HG03280 (cell line): Measurements from ENCODE around the gene LIN52.

Experiments
- ATAC-seq: cut with Tn5 transposase; IDR thresholded peaks from one replicate; pipeline ENCODE4 v1.9.1; 2021; ENCODE audit warnings: mild to moderate bottlenecking, moderate library complexity; ENCODE audit not compliant: unreplicated experiment

Gene LIN52

GRCh38 chr14:74221741-74222140 is 137.0 kb downstream of the LIN52 start:
- ATAC-seq, result no peak

- no peak for ATAC-seq
Observed at GRCh38 chr14:74223016-74223415, 138.3 kb downstream of the LIN52 start.

- no peak for ATAC-seq
Observed at GRCh38 chr14:74231784-74232183, 147.0 kb downstream of the LIN52 start.

- no peak for ATAC-seq
Observed at GRCh38 chr14:74235017-74235416, 150.3 kb downstream of the LIN52 start.

- ATAC-seq, result no peak
Observed at GRCh38 chr14:74237441-74237840, 152.7 kb downstream of the LIN52 start.

GRCh38 chr14:74238974-74239847 is 154.5 kb downstream of the LIN52 start, which contains the start of gene VSX2:
VSX2 (plus strand) TSS chr14:74239449; CDS start chr14:74239562, 113 bp downstream.
- no peak for ATAC-seq

- no peak for ATAC-seq
Observed at GRCh38 chr14:74239848-74240793, 155.4 kb downstream of the LIN52 start.

- ATAC-seq, result no peak
Observed at GRCh38 chr14:74240794-74241651, 156.3 kb downstream of the LIN52 start.

GRCh38 chr14:74241652-74242017 is 156.9 kb downstream of the LIN52 start:
- ATAC-seq, result no peak

- no peak for ATAC-seq
Observed at GRCh38 chr14:74242021-74242779, 157.4 kb downstream of the LIN52 start.

- no peak for ATAC-seq
Observed at GRCh38 chr14:74242780-74243042, 158.0 kb downstream of the LIN52 start.

GRCh38 chr14:74243051-74243450 is 158.3 kb downstream of the LIN52 start:
- ATAC-seq, result no peak

- no peak for ATAC-seq
Observed at GRCh38 chr14:74244115-74244514, 159.4 kb downstream of the LIN52 start.

GRCh38 chr14:74245292-74245691 is 160.5 kb downstream of the LIN52 start:
- ATAC-seq, result no peak

GRCh38 chr14:74246542-74246941 is 161.8 kb downstream of the LIN52 start:
- ATAC-seq, result no peak

- no peak for ATAC-seq
Observed at GRCh38 chr14:74248017-74248416, 163.3 kb downstream of the LIN52 start.

GRCh38 chr14:74249433-74250375 is 164.9 kb downstream of the LIN52 start:
- no peak for ATAC-seq
